ENCODE results near the gene ABCC4.

The ABCC4 gene

GRCh38 chr13:95124959-95125358 is 176.3 kb downstream of the ABCC4 start:
- DNase-seq (ENCODE audit: low read depth, low spot score) = no peak
- ChIA-PET CTCF (interaction anchor here (0.5 kb wide), 1 partner anchor 10 kb away, joined by 4 read pairs; no protein-coding TSS in a partner anchor), POLR2A (no interaction called here)
- TF ChIP-seq CTCF (IDR thresholded peaks at IDR 0.05; ENCODE audit: insufficient read depth, low read length, missing control alignments) = no peak
- no peak overlapping the region for H3K4me3 ChIP-seq (ENCODE audit: low read depth, low read length)

- no peak overlapping the region for H3K4me3 ChIP-seq (ENCODE audit: low read depth, low read length)
- no peak for TF ChIP-seq CTCF (IDR thresholded peaks at IDR 0.05; ENCODE audit: insufficient read depth, low read length, missing control alignments)
- CTCF ChIA-PET = no interaction called here
- POLR2A ChIA-PET = no interaction called here
- no peak for DNase-seq (ENCODE audit: low read depth, low spot score)
Measured at GRCh38 chr13:95123726-95124125, 177.5 kb downstream of the ABCC4 start.

GRCh38 chr13:95122063-95122462 is 179.2 kb downstream of the ABCC4 start:
- no peak for DNase-seq (ENCODE audit: low read depth, low spot score)
- ChIA-PET CTCF (no interaction called here), POLR2A (no interaction called here)
- no peak overlapping the region for H3K4me3 ChIP-seq (ENCODE audit: low read depth, low read length)
- no peak for TF ChIP-seq CTCF (IDR thresholded peaks at IDR 0.05; ENCODE audit: insufficient read depth, low read length, missing control alignments)

GRCh38 chr13:95121516-95121915 is 179.7 kb downstream of the ABCC4 start:
- DNase-seq (ENCODE audit: low read depth, low spot score) = no peak
- CTCF ChIA-PET = no interaction called here
- no peak overlapping the region for H3K4me3 ChIP-seq (ENCODE audit: low read depth, low read length)
- POLR2A ChIA-PET = no interaction called here
- no peak for TF ChIP-seq CTCF (IDR thresholded peaks at IDR 0.05; ENCODE audit: insufficient read depth, low read length, missing control alignments)

GRCh38 chr13:95120650-95121049 is 180.6 kb downstream of the ABCC4 start:
- CTCF ChIA-PET = no interaction called here
- TF ChIP-seq CTCF (IDR thresholded peaks at IDR 0.05; ENCODE audit: insufficient read depth, low read length, missing control alignments) = no peak

GRCh38 chr13:95118541-95119324 is 182.5 kb downstream of the ABCC4 start:
- H3K4me3 ChIP-seq (ENCODE audit: low read depth, low read length) = no peak overlapping the region
- no peak for TF ChIP-seq CTCF (IDR thresholded peaks at IDR 0.05; ENCODE audit: insufficient read depth, low read length, missing control alignments)
- ChIA-PET CTCF (no interaction called here), POLR2A (no interaction called here)
- no peak for DNase-seq (ENCODE audit: low read depth, low spot score)

More at GRCh38 chr13:95120650-95121049, 180.6 kb downstream of the ABCC4 start:
- POLR2A ChIA-PET = no interaction called here
- no peak overlapping the region for H3K4me3 ChIP-seq (ENCODE audit: low read depth, low read length)
- no peak for DNase-seq (ENCODE audit: low read depth, low spot score)
